Fibroblast of skin of right biceps (primary cell): ENCODE results near the gene CA9.
A peak's percentile ranks its signal among the peaks of the same experiment; 100 is the strongest.
"Not testable (repeated sequence)": the region's sequence is repeated elsewhere in the genome, so short reads cannot be mapped to it uniquely, and the experiment has no call there.

Source experiments
- DNase-seq: peaks from one replicate; pipeline ENCODE4 v3.0.0-alpha.2; 2013

CA9 gene

DNA sequence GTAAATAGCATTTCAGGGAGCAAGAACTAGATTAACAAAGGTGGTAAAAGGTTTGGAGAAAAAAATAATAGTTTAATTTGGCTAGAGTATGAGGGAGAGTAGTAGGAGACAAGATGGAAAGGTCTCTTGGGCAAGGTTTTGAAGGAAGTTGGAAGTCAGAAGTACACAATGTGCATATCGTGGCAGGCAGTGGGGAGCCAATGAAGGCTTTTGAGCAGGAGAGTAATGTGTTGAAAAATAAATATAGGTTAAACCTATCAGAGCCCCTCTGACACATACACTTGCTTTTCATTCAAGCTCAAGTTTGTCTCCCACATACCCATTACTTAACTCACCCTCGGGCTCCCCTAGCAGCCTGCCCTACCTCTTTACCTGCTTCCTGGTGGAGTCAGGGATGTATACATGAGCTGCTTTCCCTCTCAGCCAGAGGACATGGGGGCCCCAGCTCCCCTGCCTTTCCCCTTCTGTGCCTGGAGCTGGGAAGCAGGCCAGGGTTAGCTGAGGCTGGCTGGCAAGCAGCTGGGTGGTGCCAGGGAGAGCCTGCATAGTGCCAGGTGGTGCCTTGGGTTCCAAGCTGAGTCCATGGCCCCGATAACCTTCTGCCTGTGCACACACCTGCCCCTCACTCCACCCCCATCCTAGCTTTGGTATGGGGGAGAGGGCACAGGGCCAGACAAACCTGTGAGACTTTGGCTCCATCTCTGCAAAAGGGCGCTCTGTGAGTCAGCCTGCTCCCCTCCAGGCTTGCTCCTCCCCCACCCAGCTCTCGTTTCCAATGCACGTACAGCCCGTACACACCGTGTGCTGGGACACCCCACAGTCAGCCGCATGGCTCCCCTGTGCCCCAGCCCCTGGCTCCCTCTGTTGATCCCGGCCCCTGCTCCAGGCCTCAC, at the start of gene CA9:
Gene CA9 (plus strand): TSS at position 797 of the 893 bp plus-strand sequence. CDS start 32 bp downstream, at position 829.
- DNase-seq = peak; percentile 54

- DNase-seq = no peak
Observed at GRCh38 chr9:35627575-35627974, 46.2 kb upstream of the CA9 start.

DNA sequence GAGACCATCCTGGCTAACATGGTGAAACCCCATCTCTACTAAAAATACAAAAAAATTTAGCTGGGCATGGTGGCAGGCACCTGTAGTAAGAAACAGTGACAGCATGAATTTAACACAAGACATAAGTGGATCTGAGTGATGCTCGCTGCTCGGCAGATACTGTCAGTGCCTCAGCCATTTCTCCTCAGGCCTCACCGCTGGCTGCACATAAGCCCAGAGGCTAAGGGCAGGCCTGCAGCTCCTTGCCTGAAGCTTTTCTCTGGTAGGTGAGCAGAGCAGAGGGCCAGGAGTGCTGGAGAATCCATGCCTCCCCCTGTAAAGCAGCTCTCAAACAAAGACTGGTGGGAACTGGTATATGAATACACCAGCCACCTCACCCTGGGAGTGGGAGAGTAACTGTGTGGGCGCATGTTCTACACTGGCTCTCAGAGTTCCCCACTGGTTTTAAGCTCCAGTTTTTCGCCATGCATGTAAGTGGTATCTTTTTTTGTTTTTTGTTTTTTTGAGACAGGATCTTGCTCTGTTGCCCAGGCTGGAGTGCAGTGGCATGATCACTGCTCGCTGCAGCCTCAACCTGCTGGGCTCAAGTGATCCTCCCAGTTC, 45.2 kb upstream of the CA9 start:
- DNase-seq = no peak

DNA sequence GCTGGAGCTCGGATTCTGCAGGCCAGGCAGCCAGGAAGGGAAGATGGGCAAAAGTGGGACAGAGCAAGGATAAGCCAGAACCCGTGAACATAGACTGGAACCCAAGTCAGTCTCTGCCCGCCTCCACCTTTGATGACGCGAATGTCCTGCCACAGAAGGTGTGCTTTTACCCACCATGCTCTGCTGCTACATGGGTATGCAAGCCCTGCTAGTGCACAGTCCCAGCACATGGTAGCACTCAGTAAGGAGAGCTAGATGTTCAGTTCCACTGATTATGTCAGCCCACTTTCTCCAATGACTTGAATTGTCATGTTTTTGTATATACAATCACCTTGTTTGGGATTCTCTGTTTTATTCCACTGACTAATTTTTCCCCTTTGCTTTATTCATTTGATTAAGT, 44.1 kb upstream of the CA9 start:
- DNase-seq = no peak

- DNase-seq = no peak
Observed at GRCh38 chr9:35635730-35636129, 38.0 kb upstream of the CA9 start.

- no peak for DNase-seq
Observed at GRCh38 chr9:35636135-35636876, 37.4 kb upstream of the CA9 start.

GRCh38 chr9:35636877-35637246, 36.9 kb upstream of the CA9 start:
- DNase-seq = not testable (repeated sequence)

DNA sequence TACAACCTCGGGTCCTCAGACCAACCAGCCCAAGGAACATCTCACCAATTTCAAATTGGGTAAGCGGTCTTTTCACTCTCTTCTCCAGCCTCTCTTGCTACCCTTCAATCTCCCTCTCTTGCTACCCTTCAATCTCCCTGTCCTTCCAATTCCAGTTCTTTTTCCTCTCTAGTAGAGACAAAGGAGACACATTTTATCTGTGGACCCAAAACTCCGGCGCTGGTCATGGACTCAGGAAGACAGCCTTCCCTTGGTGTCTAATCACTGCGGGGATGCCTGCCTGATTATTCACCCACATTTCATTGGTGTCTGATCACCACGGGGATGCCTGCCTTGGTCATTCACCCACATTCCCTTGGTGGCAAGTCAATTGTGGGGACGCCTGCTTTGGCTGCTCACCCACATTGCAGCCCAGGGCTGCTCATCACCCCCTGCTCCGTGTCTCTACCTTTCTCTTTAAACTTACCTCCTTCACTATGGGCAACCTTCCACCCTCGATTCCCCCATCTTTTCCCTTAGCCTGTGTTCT, 36.2 kb upstream of the CA9 start:
- not testable (repeated sequence) for DNase-seq

DNA sequence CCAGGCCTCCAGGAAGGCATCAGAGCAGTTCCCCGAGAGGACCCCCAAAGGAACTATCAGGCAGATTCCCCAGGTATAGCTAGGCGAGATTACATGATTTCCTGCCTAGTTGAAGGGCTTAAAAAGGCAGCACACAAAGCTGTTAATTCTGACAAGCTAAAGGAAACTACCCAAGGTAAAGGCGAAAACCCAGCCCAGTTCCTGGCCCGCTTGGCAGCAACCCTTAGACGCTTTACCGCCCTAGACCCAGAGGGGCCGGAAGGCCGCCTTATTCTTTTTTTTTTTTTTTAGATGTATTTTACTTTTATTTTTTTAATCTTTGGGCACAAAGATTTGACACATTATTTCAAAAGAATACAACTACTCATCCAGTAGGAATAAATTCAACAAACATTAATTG, 35.0 kb upstream of the CA9 start:
- not testable (repeated sequence) for DNase-seq

GRCh38 chr9:35639225-35639624, 34.5 kb upstream of the CA9 start:
- DNase-seq = not testable (repeated sequence)

DNA sequence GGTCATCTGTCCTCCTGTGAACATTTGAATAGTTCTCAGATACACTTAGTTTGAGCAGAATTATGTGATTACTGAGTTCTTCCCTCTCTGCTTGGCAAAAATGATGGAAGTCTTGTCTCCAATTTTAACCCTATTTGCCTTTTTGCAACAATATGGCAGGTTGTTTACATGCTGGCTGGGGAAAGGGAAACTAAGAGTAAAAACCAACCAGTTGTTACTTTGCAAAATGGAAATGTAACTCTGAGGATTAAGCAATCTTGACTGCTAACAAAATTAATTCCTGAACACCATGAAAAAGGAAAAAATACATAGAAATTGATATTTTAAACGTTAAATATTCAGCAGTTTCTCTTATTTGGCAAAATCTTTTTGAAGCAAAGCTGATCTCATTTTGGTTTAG, 34.1 kb upstream of the CA9 start:
- DNase-seq = no peak

DNA sequence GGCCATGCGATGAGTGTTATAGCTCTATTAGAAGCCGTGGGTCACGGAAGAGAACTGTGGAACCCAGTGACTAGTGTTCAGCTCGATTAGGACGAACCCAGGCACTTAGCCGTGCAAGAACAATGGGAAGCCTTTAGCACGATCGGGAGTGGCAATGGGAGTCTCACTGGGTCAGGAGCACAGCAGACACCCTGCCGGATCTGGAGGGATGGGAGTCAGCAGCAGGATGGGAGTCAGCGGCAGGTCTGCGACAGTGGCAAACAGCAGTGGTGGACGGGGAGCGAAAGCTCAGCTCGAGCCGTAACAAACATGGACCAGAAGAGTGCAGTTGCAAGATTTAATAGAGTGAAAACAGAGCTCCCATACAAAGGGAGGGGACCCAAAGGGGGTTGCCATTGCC, 33.3 kb upstream of the CA9 start:
- not testable (repeated sequence) for DNase-seq

DNA sequence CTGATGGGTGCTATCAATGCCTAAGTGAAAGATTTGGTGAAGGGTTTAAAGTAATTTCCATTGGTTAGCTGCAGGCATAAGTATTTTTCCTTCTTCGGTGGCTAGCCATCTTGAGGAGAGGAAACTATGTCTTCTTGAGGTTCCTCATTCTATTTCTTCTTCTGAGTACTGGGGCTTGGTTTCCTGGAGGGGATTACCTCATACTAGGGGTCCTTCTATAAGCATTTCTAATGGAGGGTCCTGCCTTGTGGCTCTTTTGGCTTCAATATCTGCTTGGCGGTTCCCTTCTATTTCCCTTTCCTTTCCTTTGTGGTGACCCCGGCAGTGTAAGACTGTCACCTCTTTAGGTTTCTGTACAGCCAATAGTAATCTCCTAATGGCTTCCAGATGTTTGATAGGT, 32.2 kb upstream of the CA9 start:
- not testable (repeated sequence) for DNase-seq

GRCh38 chr9:35643046-35643445, 30.7 kb upstream of the CA9 start:
- no peak for DNase-seq

DNA sequence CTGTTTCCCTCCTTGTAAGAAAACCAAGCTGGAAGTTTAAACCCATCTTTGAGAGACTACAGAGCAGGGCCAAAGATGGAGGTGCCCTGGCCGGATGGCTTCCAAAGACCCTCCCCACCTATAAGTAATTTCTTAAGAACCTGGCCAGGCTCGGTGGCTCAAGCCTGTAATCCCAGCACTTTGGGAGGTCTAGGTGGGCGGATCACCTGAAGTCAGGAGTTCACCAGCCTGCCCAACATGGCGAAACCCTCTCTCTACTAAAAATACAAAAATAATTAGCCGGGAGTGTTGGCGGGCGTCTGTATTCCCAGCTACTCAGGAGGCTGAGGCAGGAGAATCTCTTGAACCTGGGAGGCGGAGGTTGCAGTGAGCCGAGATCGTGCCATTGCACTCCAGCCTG, 28.0 kb upstream of the CA9 start:
- not testable (repeated sequence) for DNase-seq

GRCh38 chr9:35646153-35646532, 27.6 kb upstream of the CA9 start:
- DNase-seq = no peak

DNA sequence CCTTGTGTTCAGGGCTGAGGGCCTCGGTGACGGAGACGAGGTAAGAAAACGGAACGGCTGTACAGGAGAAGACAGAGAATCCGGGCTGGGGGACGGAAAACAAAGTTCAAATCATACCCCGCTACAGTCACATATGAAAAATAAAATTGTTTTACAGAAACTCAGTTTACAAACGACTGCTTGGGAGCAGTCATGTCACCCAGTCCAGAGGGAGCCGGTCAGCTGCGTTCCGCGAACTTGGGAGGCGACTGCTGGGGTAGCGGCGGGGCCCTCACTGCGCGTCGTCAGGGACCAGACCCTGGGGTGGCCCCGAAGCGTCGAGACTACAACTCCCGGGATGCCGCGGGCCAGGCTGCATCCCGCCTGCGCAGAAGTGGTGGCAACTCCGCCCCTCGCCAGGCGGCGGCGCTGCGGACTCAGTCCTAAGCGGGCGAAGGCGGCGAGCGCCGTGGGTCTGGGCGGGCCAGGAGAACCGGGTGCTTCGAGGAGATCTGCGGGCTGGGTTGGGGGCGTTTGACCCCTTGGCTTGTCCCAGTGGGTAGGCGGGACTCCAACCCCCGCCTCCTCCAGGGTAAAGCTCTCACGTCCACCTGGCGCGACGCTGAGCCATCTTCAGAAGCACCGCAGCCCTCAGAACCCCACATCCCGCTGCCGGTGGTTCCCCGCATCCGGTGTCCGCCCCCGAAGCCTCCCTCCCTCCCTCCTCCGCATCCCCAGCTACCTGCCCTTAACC, 27.0 kb upstream of the CA9 start:
- peak; percentile 86 for DNase-seq

DNA sequence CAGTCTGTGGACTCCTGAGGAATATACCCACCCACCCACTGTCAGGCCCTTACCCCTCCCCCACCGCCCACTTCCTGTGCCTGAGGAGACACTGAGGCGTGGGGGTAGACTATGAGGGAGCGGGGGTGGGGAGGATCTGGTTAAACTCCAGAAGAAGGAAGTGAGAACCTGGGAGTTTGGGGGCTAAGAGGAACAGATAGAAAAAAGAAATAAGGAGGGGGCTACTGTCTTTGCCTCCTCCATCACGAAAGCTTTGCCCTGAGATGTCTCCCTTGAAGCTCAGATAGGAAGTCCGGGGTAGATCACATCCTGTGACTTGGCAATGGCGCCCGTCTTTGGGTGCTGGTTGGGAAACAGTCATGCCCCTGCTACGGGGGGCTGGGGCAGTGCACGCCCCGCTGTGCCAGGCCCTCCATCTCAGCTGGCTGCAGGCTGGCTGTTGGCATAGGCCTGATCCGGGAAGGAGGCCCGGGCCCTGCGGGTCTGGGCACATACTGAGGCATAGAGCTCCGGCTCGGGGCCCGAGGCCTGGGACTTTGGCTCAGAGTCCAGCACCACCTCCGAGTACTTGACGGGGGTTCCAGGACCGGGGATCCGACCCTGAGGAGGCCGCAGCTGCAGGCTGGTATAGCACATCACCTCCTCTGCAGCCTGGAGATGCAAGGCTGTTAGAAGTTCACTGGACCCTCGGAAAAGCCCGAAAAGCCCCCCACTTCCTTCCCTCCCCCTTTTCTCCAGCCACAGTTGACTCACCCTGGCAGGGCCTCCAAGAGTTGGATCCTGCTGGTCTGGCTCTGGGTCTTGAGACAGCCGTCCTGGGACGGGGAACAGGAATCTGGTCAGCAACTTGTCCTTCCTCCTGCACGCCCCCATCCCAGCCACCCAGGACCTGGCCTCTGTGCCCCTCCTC, 24.0 kb upstream of the CA9 start:
- DNase-seq = no peak

- no peak for DNase-seq
Observed at GRCh38 chr9:35650341-35651158, 23.2 kb upstream of the CA9 start, which contains the start of gene SIT1. SIT1 (minus strand) TSS chr9:35650931; CDS start chr9:35650853, 78 bp downstream.
